SK-N-SH treated with all-trans-retinoic acid at 6 μM for 48 hours (cell line): Measurements from ENCODE around the gene POLR1C.

Experiments used
- ATAC-seq: fragments of 200-7000 bp; cut with Tn5 transposase; 3 replicates; pipeline ENCODE4 v1.9.1; 2020; ENCODE audit warnings: mild to moderate bottlenecking, moderate library complexity
- ARNTL ChIP-seq: fragments of 450-650 bp; formaldehyde crosslinking; IDR thresholded peaks from 2 replicates; pipeline ENCODE4 v1.5.0; 2020; ENCODE audit warnings: low read depth, mild to moderate bottlenecking, moderate library complexity, borderline replicate concordance
- BACH2 ChIP-seq: fragments of 250-450 bp; sonication (Bioruptor Pico); IDR thresholded peaks from 2 replicates; pipeline ENCODE4 v1.9.0; 2021; ENCODE audit warnings: mild to moderate bottlenecking, borderline replicate concordance
- CSDC2 ChIP-seq: fragments of 250-450 bp; sonication (Bioruptor Pico); IDR thresholded peaks from 2 replicates; pipeline ENCODE4 v1.5.0; 2020; ENCODE audit warnings: mild to moderate bottlenecking, moderate library complexity
- CSRNP3 ChIP-seq: fragments of 250-450 bp; sonication (Bioruptor Pico); IDR thresholded peaks from 2 replicates; pipeline ENCODE4 v1.5.1; 2021; ENCODE audit warnings: mild to moderate bottlenecking, moderate library complexity
- ESRRG ChIP-seq: fragments of 250-450 bp; sonication (Bioruptor Pico); IDR thresholded peaks from 2 replicates; pipeline ENCODE4 v1.6.1; 2021; ENCODE audit warnings: mild to moderate bottlenecking
- GLIS3 ChIP-seq: fragments of 250-450 bp; sonication (Bioruptor Pico); IDR thresholded peaks from 2 replicates; pipeline ENCODE4 v1.5.0; 2020; ENCODE audit warnings: mild to moderate bottlenecking, moderate library complexity
- ISL1 ChIP-seq: fragments of 250-450 bp; sonication (Bioruptor Pico); IDR thresholded peaks from 2 replicates; pipeline ENCODE4 v2.1.2; 2022; ENCODE audit warnings: mild to moderate bottlenecking, moderate library complexity
- OSR1 ChIP-seq: fragments of 250-450 bp; sonication (Bioruptor Pico); IDR thresholded peaks from 2 replicates; pipeline ENCODE4 v1.8.0; 2022; ENCODE audit warnings: moderate library complexity, mild to moderate bottlenecking, inconsistent platforms
- PATZ1 ChIP-seq: fragments of 250-450 bp; sonication (Bioruptor Pico); IDR thresholded peaks from 2 replicates; pipeline ENCODE4 v1.8.0; 2020; ENCODE audit warnings: mild to moderate bottlenecking, moderate library complexity, borderline replicate concordance
- POU6F1 ChIP-seq: fragments of 250-450 bp; sonication (Bioruptor Pico); IDR thresholded peaks from 2 replicates; pipeline ENCODE4 v1.8.0; 2021; ENCODE audit warnings: low read depth, mild to moderate bottlenecking, moderate library complexity, borderline replicate concordance
- PPARA ChIP-seq: fragments of 250-450 bp; sonication (Bioruptor Pico); IDR thresholded peaks from 2 replicates; pipeline ENCODE4 v1.5.0; 2020; ENCODE audit warnings: mild to moderate bottlenecking, borderline replicate concordance
- RARB ChIP-seq: fragments of 250-450 bp; sonication (Bioruptor Pico); IDR thresholded peaks from 2 replicates; pipeline ENCODE4 v1.8.0; 2021; ENCODE audit warnings: mild to moderate bottlenecking, moderate library complexity
- SNAI2 ChIP-seq: fragments of 250-450 bp; sonication (Bioruptor Pico); IDR thresholded peaks from 2 replicates; pipeline ENCODE4 v1.5.0; 2020; ENCODE audit warnings: mild to moderate bottlenecking, moderate library complexity
- TCF4 ChIP-seq: fragments of 250-450 bp; sonication (Bioruptor Pico); IDR thresholded peaks from 2 replicates; pipeline ENCODE4 v1.8.0; 2021; ENCODE audit warnings: mild to moderate bottlenecking, moderate library complexity, borderline replicate concordance
- TOX ChIP-seq: fragments of 250-450 bp; sonication (Bioruptor Pico); IDR thresholded peaks from 2 replicates; pipeline ENCODE4 v1.8.0; 2021; ENCODE audit warnings: mild to moderate bottlenecking, moderate library complexity, borderline replicate concordance
- TSHZ2 ChIP-seq: fragments of 250-450 bp; sonication (Bioruptor Pico); IDR thresholded peaks from 2 replicates; pipeline ENCODE4 v1.5.0; 2020; ENCODE audit warnings: mild to moderate bottlenecking, moderate library complexity
- ZC3H10 ChIP-seq: fragments of 250-450 bp; sonication (Bioruptor Pico); IDR thresholded peaks from 2 replicates; pipeline ENCODE4 v1.5.1; 2021; ENCODE audit warnings: mild to moderate bottlenecking, moderate library complexity
- ZFP30 ChIP-seq: fragments of 450-650 bp; formaldehyde crosslinking; IDR thresholded peaks from 2 replicates; pipeline ENCODE4 v1.5.0; 2022; ENCODE audit warnings: mild to moderate bottlenecking, moderate library complexity
- ZNF565 ChIP-seq: fragments of 450-650 bp; formaldehyde crosslinking; conservative IDR thresholded peaks from 2 replicates; pipeline ENCODE4 v1.5.0; 2020; ENCODE audit warnings: low read depth, mild to moderate bottlenecking, moderate library complexity
- ZNF70 ChIP-seq: fragments of 450-650 bp; formaldehyde crosslinking; IDR thresholded peaks from 2 replicates; pipeline ENCODE4 v1.5.0; 2020; ENCODE audit warnings: mild to moderate bottlenecking, moderate library complexity
- ZNF8 ChIP-seq: fragments of 450-650 bp; formaldehyde crosslinking; IDR thresholded peaks from 2 replicates; pipeline ENCODE4 v1.5.0; 2020; ENCODE audit warnings: mild to moderate bottlenecking, moderate library complexity
- TF ChIP-seq, protein P1 (sequence below): fragments of 250-450 bp; sonication (Bioruptor Pico); IDR thresholded peaks from 2 replicates; pipeline ENCODE4 v1.5.1; 2020; ENCODE audit warnings: low read depth, mild to moderate bottlenecking, moderate library complexity

POLR1C gene

GRCh38 chr6:43491750-43492661, 24.9 kb upstream of the POLR1C start:
- ATAC-seq, result peak; percentile 73
- no peak for TF ChIP-seq OSR1 (CRISPR knock-in tag)
- TF ChIP-seq RARB (CRISPR knock-in tag), result no peak
- TF ChIP-seq ARNTL (CRISPR knock-in tag), result no peak
- no peak for TF ChIP-seq CSRNP3
- no peak for TF ChIP-seq ZFP30 (CRISPR knock-in tag)
- TF ChIP-seq BACH2 (CRISPR knock-in tag), result no peak
- TF ChIP-seq ZNF565 (CRISPR knock-in tag), result no peak
- TF ChIP-seq ZNF8 (CRISPR knock-in tag), result no peak
- TF ChIP-seq ISL1 (CRISPR knock-in tag), result no peak

DNA sequence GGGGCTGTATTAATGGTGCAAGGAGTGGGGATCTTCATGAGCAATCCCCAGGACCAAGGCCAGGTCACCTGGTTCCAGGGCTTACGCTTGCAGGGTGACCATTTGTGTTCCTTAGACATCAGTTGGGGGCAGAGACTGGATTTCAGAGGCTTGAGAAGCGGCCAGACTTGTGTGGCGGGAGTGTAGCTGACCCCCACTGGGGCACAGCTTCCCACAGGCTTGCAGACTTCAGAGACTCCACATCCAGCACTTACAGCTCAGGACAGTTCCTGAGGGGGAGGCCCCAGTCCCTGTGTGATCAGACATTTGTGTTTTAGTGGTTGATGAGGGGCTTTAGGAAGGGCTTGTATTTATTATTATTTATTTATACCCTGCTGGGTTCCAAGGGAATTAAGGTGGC, 24.2 kb upstream of the POLR1C start:
- peak; percentile 26 for ATAC-seq
- no peak for TF ChIP-seq ZNF8 (CRISPR knock-in tag)
- TF ChIP-seq ZNF70, result no peak
- TF ChIP-seq ZC3H10 (CRISPR knock-in tag), result no peak
- TF ChIP-seq PATZ1 (CRISPR knock-in tag), result no peak
- TF ChIP-seq TSHZ2, result no peak
- TF ChIP-seq ARNTL (CRISPR knock-in tag), result no peak
- TF ChIP-seq SNAI2, result no peak
- TF ChIP-seq OSR1 (CRISPR knock-in tag), result no peak
- TF ChIP-seq CSRNP3, result no peak
- TF ChIP-seq BACH2 (CRISPR knock-in tag), result no peak
- TF ChIP-seq TCF4 (CRISPR knock-in tag), result no peak
- no peak for TF ChIP-seq CSDC2

- no peak for ATAC-seq
- TF ChIP-seq ZNF70 (no peak), ZFP30 (CRISPR knock-in tag) (no peak), BACH2 (CRISPR knock-in tag) (no peak), PPARA (CRISPR knock-in tag) (no peak), OSR1 (CRISPR knock-in tag) (no peak), ISL1 (CRISPR knock-in tag) (no peak), POU6F1 (no peak), RARB (CRISPR knock-in tag) (no peak), ARNTL (CRISPR knock-in tag) (no peak), GLIS3 (no peak), TOX (CRISPR knock-in tag) (no peak), TSHZ2 (no peak), ESRRG (CRISPR knock-in tag) (no peak), ZNF8 (CRISPR knock-in tag) (no peak)
- TF ChIP-seq, protein P1, sequence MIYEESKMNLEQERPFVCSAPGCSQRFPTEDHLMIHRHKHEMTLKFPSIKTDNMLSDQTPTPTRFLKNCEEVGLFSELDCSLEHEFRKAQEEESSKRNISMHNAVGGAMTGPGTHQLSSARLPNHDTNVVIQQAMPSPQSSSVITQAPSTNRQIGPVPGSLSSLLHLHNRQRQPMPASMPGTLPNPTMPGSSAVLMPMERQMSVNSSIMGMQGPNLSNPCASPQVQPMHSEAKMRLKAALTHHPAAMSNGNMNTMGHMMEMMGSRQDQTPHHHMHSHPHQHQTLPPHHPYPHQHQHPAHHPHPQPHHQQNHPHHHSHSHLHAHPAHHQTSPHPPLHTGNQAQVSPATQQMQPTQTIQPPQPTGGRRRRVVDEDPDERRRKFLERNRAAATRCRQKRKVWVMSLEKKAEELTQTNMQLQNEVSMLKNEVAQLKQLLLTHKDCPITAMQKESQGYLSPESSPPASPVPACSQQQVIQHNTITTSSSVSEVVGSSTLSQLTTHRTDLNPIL (CRISPR knock-in tag), result no peak
Observed at GRCh38 chr6:43493230-43493629, 23.7 kb upstream of the POLR1C start.
